ENCODE data around the gene CDC42EP2.
A peak's percentile ranks its signal among the peaks of the same experiment; 100 is the strongest.

Gene CDC42EP2

DNA sequence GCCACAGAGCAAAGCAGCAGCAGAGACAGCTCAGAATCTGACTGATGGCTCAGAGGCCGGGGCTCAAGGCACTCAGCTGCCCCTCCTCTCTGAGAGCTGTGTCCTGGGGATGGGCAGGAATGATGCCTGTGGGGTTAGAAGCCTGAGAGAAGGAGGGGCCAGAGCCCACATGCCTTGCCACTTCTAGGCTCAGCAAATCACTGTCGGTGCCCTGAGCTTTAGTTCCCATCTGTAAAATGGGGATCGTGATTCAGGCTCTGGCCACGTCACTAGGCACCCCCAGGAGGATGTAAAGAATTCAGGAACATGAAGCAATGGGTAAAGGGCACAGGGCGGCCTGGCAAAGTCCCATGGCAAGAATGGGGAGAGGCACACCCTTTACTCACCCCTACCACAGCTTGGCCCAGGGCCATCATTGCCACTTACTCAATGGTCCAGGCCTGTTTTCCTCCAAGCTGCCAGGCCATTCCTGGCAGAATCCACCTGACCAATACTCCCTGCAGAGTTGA, 3.4 kb upstream of the CDC42EP2 start:
- TF ChIP-seq CEBPB (IDR thresholded peaks at IDR 0.05) (no peak), EP300 (IDR thresholded peaks at IDR 0.05; ENCODE audit: borderline replicate concordance) (no peak), YY1 (IDR thresholded peaks at IDR 0.05; ENCODE audit: low read depth) (no peak), FOXM1 (IDR thresholded peaks at IDR 0.05; ENCODE audit: borderline replicate concordance, low read depth) (no peak), EGR1 (IDR thresholded peaks at IDR 0.05) (no peak), TAF1 (IDR thresholded peaks at IDR 0.05; ENCODE audit: low read depth) (no peak), RAD21 (IDR thresholded peaks at IDR 0.05; ENCODE audit: low read depth) (no peak), NFIC (IDR thresholded peaks at IDR 0.05) (no peak), TCF12 (IDR thresholded peaks at IDR 0.05; ENCODE audit: low read depth) (no peak), CREB1 (IDR thresholded peaks at IDR 0.05; ENCODE audit: low read depth) (no peak), TEAD4 (IDR thresholded peaks at IDR 0.05) (no peak), ZBTB7A (IDR thresholded peaks at IDR 0.05; ENCODE audit: low read depth) (no peak)
- TF ChIP-seq, protein P1, sequence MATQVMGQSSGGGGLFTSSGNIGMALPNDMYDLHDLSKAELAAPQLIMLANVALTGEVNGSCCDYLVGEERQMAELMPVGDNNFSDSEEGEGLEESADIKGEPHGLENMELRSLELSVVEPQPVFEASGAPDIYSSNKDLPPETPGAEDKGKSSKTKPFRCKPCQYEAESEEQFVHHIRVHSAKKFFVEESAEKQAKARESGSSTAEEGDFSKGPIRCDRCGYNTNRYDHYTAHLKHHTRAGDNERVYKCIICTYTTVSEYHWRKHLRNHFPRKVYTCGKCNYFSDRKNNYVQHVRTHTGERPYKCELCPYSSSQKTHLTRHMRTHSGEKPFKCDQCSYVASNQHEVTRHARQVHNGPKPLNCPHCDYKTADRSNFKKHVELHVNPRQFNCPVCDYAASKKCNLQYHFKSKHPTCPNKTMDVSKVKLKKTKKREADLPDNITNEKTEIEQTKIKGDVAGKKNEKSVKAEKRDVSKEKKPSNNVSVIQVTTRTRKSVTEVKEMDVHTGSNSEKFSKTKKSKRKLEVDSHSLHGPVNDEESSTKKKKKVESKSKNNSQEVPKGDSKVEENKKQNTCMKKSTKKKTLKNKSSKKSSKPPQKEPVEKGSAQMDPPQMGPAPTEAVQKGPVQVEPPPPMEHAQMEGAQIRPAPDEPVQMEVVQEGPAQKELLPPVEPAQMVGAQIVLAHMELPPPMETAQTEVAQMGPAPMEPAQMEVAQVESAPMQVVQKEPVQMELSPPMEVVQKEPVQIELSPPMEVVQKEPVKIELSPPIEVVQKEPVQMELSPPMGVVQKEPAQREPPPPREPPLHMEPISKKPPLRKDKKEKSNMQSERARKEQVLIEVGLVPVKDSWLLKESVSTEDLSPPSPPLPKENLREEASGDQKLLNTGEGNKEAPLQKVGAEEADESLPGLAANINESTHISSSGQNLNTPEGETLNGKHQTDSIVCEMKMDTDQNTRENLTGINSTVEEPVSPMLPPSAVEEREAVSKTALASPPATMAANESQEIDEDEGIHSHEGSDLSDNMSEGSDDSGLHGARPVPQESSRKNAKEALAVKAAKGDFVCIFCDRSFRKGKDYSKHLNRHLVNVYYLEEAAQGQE (IDR thresholded peaks at IDR 0.05; ENCODE audit: low read depth): no peak
- TF ChIP-seq, protein P2, sequence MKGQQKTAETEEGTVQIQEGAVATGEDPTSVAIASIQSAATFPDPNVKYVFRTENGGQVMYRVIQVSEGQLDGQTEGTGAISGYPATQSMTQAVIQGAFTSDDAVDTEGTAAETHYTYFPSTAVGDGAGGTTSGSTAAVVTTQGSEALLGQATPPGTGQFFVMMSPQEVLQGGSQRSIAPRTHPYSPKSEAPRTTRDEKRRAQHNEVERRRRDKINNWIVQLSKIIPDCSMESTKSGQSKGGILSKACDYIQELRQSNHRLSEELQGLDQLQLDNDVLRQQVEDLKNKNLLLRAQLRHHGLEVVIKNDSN (IDR thresholded peaks at IDR 0.05): no peak
- TF ChIP-seq, protein P3, sequence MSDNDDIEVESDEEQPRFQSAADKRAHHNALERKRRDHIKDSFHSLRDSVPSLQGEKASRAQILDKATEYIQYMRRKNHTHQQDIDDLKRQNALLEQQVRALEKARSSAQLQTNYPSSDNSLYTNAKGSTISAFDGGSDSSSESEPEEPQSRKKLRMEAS (IDR thresholded peaks at IDR 0.05): no peak

DNA sequence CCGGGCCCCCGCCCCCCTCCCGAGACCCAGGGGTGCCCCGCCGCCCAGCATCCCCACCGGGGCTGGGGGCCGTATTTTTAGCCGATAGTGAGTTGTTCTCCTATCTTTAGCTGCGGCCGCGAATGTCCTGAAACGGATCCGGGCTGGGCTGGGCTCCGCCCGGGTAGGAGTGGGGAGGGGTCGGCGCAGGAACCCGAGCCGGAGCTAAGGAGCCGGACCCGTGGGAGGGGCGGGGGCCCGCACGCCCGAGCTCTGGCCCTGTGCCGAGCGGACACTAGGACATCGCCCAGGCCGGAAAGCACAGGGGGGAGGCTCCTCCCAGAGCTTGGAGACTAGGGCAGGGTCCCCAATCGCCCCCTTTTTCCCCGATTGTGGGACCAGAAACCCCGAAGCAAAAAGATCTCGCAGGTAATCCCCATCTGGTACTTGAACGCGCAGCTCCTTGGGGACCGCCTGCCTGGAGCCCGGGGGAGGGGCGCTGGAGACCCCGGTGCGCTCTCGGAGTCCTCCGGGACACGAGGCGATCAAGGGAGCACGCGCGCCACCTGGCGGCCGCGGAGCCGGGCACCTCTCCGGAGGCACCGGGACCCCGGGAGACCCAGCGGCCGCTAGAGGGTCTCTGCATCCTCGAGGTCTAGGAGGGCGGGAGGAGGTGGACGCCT, 669 bp downstream of the CDC42EP2 start:
- TF ChIP-seq TCF12 (IDR thresholded peaks at IDR 0.05; ENCODE audit: low read depth): peak; percentile 8; the same call in 1 of the 2 replicates
- TF ChIP-seq, protein P3 (IDR thresholded peaks at IDR 0.05): peak; percentile 90
- TF ChIP-seq NFIC (IDR thresholded peaks at IDR 0.05): peak; percentile 64
- TF ChIP-seq TEAD4 (IDR thresholded peaks at IDR 0.05): no peak
- TF ChIP-seq RAD21 (IDR thresholded peaks at IDR 0.05; ENCODE audit: low read depth): peak; percentile 63; the same call in 1 of the 2 replicates
- peak; percentile 100 for TF ChIP-seq ZBTB7A (IDR thresholded peaks at IDR 0.05; ENCODE audit: low read depth)
- no peak for TF ChIP-seq CREB1 (IDR thresholded peaks at IDR 0.05; ENCODE audit: low read depth)
- no peak for TF ChIP-seq CEBPB (IDR thresholded peaks at IDR 0.05)
- no peak for TF ChIP-seq EGR1 (IDR thresholded peaks at IDR 0.05)

DNA sequence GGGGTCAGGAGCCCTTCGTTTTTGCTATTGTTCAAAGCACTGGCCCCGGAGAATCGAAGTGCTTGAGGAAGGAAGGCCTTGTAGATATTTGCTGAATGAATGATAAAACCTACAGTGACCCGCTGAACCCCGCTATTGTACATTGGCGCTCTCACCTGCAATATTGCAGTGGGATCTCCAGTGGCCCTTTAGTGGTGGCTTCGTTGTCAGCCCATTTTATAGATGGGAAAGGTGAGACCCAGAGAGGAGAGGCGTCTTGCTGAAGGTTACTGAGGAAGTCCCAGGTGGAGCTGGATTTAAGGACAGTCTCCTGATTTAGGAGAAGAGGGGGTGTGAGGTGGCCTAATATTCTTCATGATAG, 1.2 kb downstream of the CDC42EP2 start:
- TF ChIP-seq NFIC (IDR thresholded peaks at IDR 0.05): no peak
- no peak for TF ChIP-seq FOXM1 (IDR thresholded peaks at IDR 0.05; ENCODE audit: borderline replicate concordance, low read depth)
- TF ChIP-seq EP300 (IDR thresholded peaks at IDR 0.05; ENCODE audit: borderline replicate concordance): no peak
- TF ChIP-seq RAD21 (IDR thresholded peaks at IDR 0.05; ENCODE audit: low read depth): no peak
- TF ChIP-seq CREB1 (IDR thresholded peaks at IDR 0.05; ENCODE audit: low read depth): no peak
- TF ChIP-seq, protein P3 (IDR thresholded peaks at IDR 0.05): no peak
- TF ChIP-seq YY1 (IDR thresholded peaks at IDR 0.05; ENCODE audit: low read depth): no peak
- no peak for TF ChIP-seq EGR1 (IDR thresholded peaks at IDR 0.05)
- no peak for TF ChIP-seq TEAD4 (IDR thresholded peaks at IDR 0.05)
- no peak for TF ChIP-seq CEBPB (IDR thresholded peaks at IDR 0.05)
- no peak for TF ChIP-seq TCF12 (IDR thresholded peaks at IDR 0.05; ENCODE audit: low read depth)
- TF ChIP-seq TAF1 (IDR thresholded peaks at IDR 0.05; ENCODE audit: low read depth): no peak
- TF ChIP-seq, protein P2 (IDR thresholded peaks at IDR 0.05): no peak
- TF ChIP-seq, protein P1 (IDR thresholded peaks at IDR 0.05; ENCODE audit: low read depth): no peak
- TF ChIP-seq ZBTB7A (IDR thresholded peaks at IDR 0.05; ENCODE audit: low read depth): no peak

DNA sequence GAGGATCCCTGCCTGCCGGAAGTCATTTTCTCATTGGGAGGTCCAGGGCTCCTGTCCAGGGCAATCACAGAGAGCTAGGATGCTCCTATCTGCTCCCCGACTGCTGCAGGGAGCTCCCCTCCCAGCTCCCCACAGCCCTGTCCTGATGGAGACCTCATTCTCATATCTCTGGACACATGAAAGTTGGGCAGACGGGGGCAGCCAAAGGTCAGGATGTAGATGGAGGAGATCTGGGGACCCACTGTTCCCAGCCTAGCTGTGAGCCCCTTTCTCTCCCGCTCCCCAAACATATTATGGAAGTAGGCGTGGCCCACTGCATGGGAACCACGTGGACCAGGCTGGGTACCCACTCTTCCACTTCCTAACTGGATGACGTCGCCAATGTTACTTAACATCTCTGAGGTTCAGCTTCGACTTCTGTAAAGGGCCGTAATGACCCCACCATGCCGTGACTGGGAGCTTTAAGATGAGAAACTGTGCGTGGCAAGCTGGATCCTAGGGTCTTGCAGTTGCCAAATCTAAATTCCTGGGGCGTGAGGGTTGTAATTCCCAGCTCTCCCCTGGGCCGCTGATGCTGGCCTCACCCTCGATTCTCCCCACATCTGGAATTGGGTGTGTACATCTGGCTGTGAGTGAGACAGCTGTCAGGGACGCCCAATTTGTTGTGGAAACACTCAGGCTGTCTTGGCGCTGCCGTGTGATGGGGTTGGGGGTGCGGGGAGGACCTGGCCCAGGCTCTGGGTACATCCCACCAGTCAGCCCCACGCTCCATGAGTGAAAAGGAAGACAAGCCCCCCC, 1.8 kb downstream of the CDC42EP2 start:
- 0 out of 2 replicates have a peak, but pooled peaks have one; percentile 50 for TF ChIP-seq ZBTB7A (IDR thresholded peaks at IDR 0.05; ENCODE audit: low read depth)
- TF ChIP-seq RAD21 (IDR thresholded peaks at IDR 0.05; ENCODE audit: low read depth): no peak
- TF ChIP-seq, protein P3 (IDR thresholded peaks at IDR 0.05): no peak
- no peak for TF ChIP-seq YY1 (IDR thresholded peaks at IDR 0.05; ENCODE audit: low read depth)
- no peak for TF ChIP-seq EP300 (IDR thresholded peaks at IDR 0.05; ENCODE audit: borderline replicate concordance)
- peak; percentile 24; the same call in 1 of the 2 replicates for TF ChIP-seq CEBPB (IDR thresholded peaks at IDR 0.05)

Measured in Ishikawa (cell line).